OCI-LY7 (cell line): Measurements from ENCODE around the gene LCMT1. TPM values are rescaled to one million over a fixed set of nuclear protein-coding genes. Genes with fewer than 3 reads are reported as not detected.

Experiments used
- BruUV-seq: library from RNA; stranded (reverse); fragments of 400-500 nt; replicated peaks from 2 replicates; lab custom pipeline; 2021; lab: Mats Ljungman, UMichigan
- CTCF ChIA-PET: fragments of 300-600 bp; sonication (Branson Sonifier 250); formaldehyde crosslinking; loops from one replicate; lab custom pipeline; 2022; ENCODE audit warnings: antibody characterized with exemption; ENCODE audit not compliant: unreplicated experiment; lab: Charles Lee
- POLR2A ChIA-PET: fragments of 300-600 bp; sonication (Branson Sonifier 250); formaldehyde crosslinking; loops from one replicate; lab custom pipeline; 2022; ENCODE audit warnings: antibody characterized with exemption; lab: Charles Lee
- DNase-seq: peaks from one replicate; pipeline ENCODE4 v3.0.0-alpha.2; 2015; ENCODE audit warnings: low spot score
- H2AFZ ChIP-seq: fragments of 200-600 bp; sonication (generic), shearing (Covaris generic); 2 replicates; pipeline ENCODE4 v1.6.1; 2014; ENCODE audit warnings: mild to moderate bottlenecking, antibody characterized with exemption, low read length, moderate library complexity
- H3K27ac ChIP-seq: fragments of 200-600 bp; sonication (generic); 2 replicates; pipeline ENCODE4 v1.5.1; 2014; ENCODE audit warnings: mixed run types, low read depth, mild to moderate bottlenecking, moderate library complexity, low read length, inconsistent platforms; ENCODE audit not compliant: poor library complexity, severe bottlenecking
- H3K36me3 ChIP-seq: fragments of 200-600 bp; sonication (generic); 2 replicates; pipeline ENCODE4 v1.6.1; 2014; ENCODE audit warnings: mild to moderate bottlenecking, antibody characterized with exemption, low read length, moderate library complexity, mixed read lengths; ENCODE audit not compliant: insufficient read depth
- H3K4me1 ChIP-seq: fragments of 200-600 bp; sonication (generic); 2 replicates; pipeline ENCODE4 v1.5.1; 2014; ENCODE audit warnings: mild to moderate bottlenecking, low read length; ENCODE audit not compliant: insufficient read depth, poor library complexity, severe bottlenecking
- H3K4me2 ChIP-seq: fragments of 200-600 bp; sonication (generic); 2 replicates; pipeline ENCODE4 v1.6.1; 2014; ENCODE audit warnings: mild to moderate bottlenecking, low read length
- H3K4me3 ChIP-seq: fragments of 200-600 bp; sonication (generic); 2 replicates; pipeline ENCODE4 v1.5.1; 2014; ENCODE audit warnings: mild to moderate bottlenecking, low read depth, low read length; ENCODE audit not compliant: poor library complexity, severe bottlenecking
- H3K79me2 ChIP-seq: fragments of 200-600 bp; sonication (generic); 2 replicates; pipeline ENCODE4 v1.6.1; 2016; ENCODE audit warnings: low read depth, mild to moderate bottlenecking, low read length, moderate library complexity, mixed read lengths; ENCODE audit not compliant: insufficient read depth
- H3K9me2 ChIP-seq: fragments of 200-600 bp; sonication (generic); 2 replicates; pipeline ENCODE4 v1.6.1; 2016; ENCODE audit warnings: mild to moderate bottlenecking, low read length, mixed read lengths; ENCODE audit not compliant: insufficient read depth
- H3K9me3 ChIP-seq: fragments of 200-600 bp; sonication (generic); 2 replicates; pipeline ENCODE4 v1.6.1; 2014; ENCODE audit warnings: mild to moderate bottlenecking, mixed run types, low read length, mixed read lengths
- H4K20me1 ChIP-seq: fragments of 200-600 bp; sonication (generic); 2 replicates; pipeline ENCODE4 v1.6.1; 2014; ENCODE audit warnings: mild to moderate bottlenecking, antibody characterized with exemption, low read length, moderate library complexity, mixed read lengths; ENCODE audit not compliant: insufficient read depth
- CTCF ChIP-seq: fragments of 200-600 bp; sonication (generic); conservative IDR thresholded peaks from 2 replicates; pipeline ENCODE4 v1.5.1; 2014; ENCODE audit warnings: mild to moderate bottlenecking, antibody characterized with exemption, low read length, moderate library complexity, mixed read lengths
- EZH2phosphoT487 ChIP-seq: fragments of 200-600 bp; sonication (generic); IDR thresholded peaks from 2 replicates; pipeline ENCODE4 v1.6.1; 2018; ENCODE audit warnings: low read depth, borderline replicate concordance, mild to moderate bottlenecking, mixed run types, antibody characterized with exemption, low read length, moderate library complexity, mixed read lengths
- intact Hi-C: fragments of 100-400 bp; cut with micrococcal nuclease; formaldehyde crosslinking; loops from one replicate; pipeline ENCODE4 v1.10.0; 2022; ENCODE audit not compliant: unreplicated experiment
- total RNA-seq, 2 experiments: library from RNA; depleted of rRNA in 1 of 2; stranded (reverse); fragments of >200 nt in 1 of 2; shearing (Covaris generic) in 1 of 2; gene quantifications; 2 replicates each; pipeline ENCODE4 v1.2.3, GENCODE V29; 2014 to 2022

LCMT1 gene
- total RNA-seq, 2 experiments from 2014 or later: 19.4 to 42.0 TPM

- DNase-seq: no peak
- H3K4me3 ChIP-seq: no peak overlapping the region
- TF ChIP-seq CTCF (no peak), EZH2phosphoT487 (no peak)
- no peak overlapping the region for H3K27ac ChIP-seq
- POLR2A ChIA-PET: interaction anchor here (0.6 kb wide), 2 partner anchors 63 to 105 kb away, joined by 3 to 6 read pairs; no protein-coding TSS in a partner anchor
- no peaks in the 10 kb centered on the region for H3K79me2 ChIP-seq
- no peaks in the 10 kb centered on the region for H4K20me1 ChIP-seq
- H3K4me1 ChIP-seq: no peaks in the 10 kb centered on the region
- no peaks in the 10 kb centered on the region for H3K9me3 ChIP-seq
- CTCF ChIA-PET: interaction anchor here (0.6 kb wide), 1 partner anchor 1168 kb away, joined by 3 read pairs; no protein-coding TSS in a partner anchor
- intact Hi-C loops: no loop called here
- no peaks in the 10 kb centered on the region for H3K9me2 ChIP-seq
- no TSS peak for BruUV-seq
- H3K36me3 ChIP-seq: no peaks in the 10 kb centered on the region
- no peak overlapping the region for H2AFZ ChIP-seq
- H3K4me2 ChIP-seq: no peak overlapping the region
These were observed 102.3 kb downstream of the LCMT1 start for GRCh38 chr16:25213709-25214397.

GRCh38 chr16:25217112-25217511 is 105.6 kb downstream of the LCMT1 start:
- no peaks in the 10 kb centered on the region for H3K9me3 ChIP-seq
- intact Hi-C loops: no loop called here
- H3K4me2 ChIP-seq: no peak overlapping the region
- H3K36me3 ChIP-seq: no peaks in the 10 kb centered on the region
- no peak overlapping the region for H2AFZ ChIP-seq
- H4K20me1 ChIP-seq: no peaks in the 10 kb centered on the region
- POLR2A ChIA-PET: interaction anchor here (0.6 kb wide), 1 partner anchor 193 kb away, joined by 4 read pairs; no protein-coding TSS in a partner anchor
- DNase-seq: no peak
- H3K27ac ChIP-seq: no peak overlapping the region
- H3K9me2 ChIP-seq: no peaks in the 10 kb centered on the region
- CTCF ChIA-PET: no interaction called here
- BruUV-seq: no TSS peak
- H3K4me1 ChIP-seq: no peaks in the 10 kb centered on the region
- TF ChIP-seq CTCF (no peak), EZH2phosphoT487 (no peak)
- H3K4me3 ChIP-seq: no peak overlapping the region
- H3K79me2 ChIP-seq: no peaks in the 10 kb centered on the region

- ChIA-PET POLR2A (interaction anchor here (0.6 kb wide), 2 partner anchors 192 to 484 kb away, joined by 3 to 4 read pairs; no protein-coding TSS in a partner anchor), CTCF (no interaction called here)
- Histone ChIP-seq H3K9me3 (no peaks in the 10 kb centered on the region), H3K4me2 (no peak overlapping the region), H3K4me3 (no peak overlapping the region), H3K4me1 (no peaks in the 10 kb centered on the region), H3K36me3 (no peaks in the 10 kb centered on the region), H3K27ac (no peak overlapping the region), H3K79me2 (no peaks in the 10 kb centered on the region), H3K9me2 (no peaks in the 10 kb centered on the region), H2AFZ (no peak overlapping the region), H4K20me1 (no peaks in the 10 kb centered on the region)
- BruUV-seq: no TSS peak
- TF ChIP-seq CTCF: no peak
- no peak for TF ChIP-seq EZH2phosphoT487
- intact Hi-C loops: no loop called here
- DNase-seq: no peak
These were observed 106.4 kb downstream of the LCMT1 start for GRCh38 chr16:25217921-25218320.
